ENCODE measurements around the gene ENOX1.
"Not testable (repeated sequence)": the region's sequence is repeated elsewhere in the genome, so short reads cannot be mapped to it uniquely, and the experiment has no call there.

The ENOX1 gene

DNA sequence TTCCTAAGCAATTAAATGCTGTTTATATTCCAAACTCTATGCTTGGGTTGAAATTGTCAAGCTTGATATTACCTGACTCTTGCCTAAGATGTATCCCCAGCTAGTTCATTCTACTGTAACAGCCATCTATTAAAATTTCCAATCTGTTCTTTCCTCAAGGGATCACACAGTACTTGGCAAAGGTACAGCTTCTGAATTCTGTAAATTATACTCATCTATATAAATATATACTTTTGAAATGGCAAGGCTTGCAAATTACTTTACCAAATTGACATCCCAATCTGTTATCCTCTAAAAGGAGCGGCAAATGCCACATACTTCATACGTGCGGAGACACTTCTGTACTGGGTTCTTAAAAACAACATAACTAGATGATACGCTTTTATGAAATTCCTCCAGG lies 433.1 kb downstream of the ENOX1 start:
- Histone ChIP-seq H3K27ac (ENCODE audit: insufficient read depth in 1 of 2, low read depth in 1 of 2, low read length in 2 of 2, poor library complexity in 1 of 2, severe bottlenecking in 2 of 2) (no peak overlapping the region), H3K4me3 (ENCODE audit: control insufficient read depth in 1 of 7, extremely low read depth in 1 of 7, insufficient read depth in 4 of 7, low read depth in 2 of 7, low read length in 6 of 7) (no peak overlapping the region), H3K27me3 (replicated peaks in 2 of 5; ENCODE audit: control insufficient read depth in 4 of 5, insufficient read depth in 5 of 5, low read length in 4 of 5) (no peaks in the 10 kb centered on the region), H3K36me3 (ENCODE audit: control insufficient read depth in 4 of 4, insufficient read depth in 4 of 4, low read length in 3 of 4) (no peaks in the 10 kb centered on the region), H3K4me1 (ENCODE audit: control extremely low read depth in 1 of 4, control insufficient read depth in 4 of 4, insufficient read depth in 4 of 4, low read length in 3 of 4) (peaks cover 7 to 24% (median 17%) of the 10 kb centered on the region in 4 experiments), H3K9me3 (ENCODE audit: control extremely low read depth in 1 of 5, control insufficient read depth in 4 of 5, insufficient read depth in 2 of 5, low read depth in 1 of 5, low read length in 4 of 5) (no peaks in the 10 kb centered on the region)
- no peak for DNase-seq
- ChIA-PET POLR2A (interaction anchor here (0.7 kb wide), 1 partner anchor 23 kb away, joined by 5 read pairs; no protein-coding TSS in a partner anchor), CTCF (no interaction called here)
- WGBS (ENCODE audit: insufficient coverage), result 88% methylated on average over 3 of the region's 4 CpGs

DNA sequence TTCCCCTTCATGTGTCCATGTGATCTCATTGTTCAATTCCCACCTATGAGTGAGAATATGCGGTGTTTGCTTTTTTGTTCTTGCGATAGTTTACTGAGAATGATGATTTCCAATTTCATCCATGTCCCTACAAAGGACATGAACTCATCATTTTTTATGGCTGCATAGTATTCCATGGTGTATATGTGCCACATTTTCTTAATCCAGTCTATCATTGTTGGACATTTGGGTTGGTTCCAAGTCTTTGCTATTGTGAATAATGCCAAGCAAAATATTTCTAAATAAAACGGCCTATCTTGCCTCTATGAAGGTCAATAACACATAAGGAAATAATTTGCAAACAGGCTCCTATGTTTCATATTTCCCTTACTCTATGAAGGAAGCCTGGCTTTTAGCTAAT lies 435.2 kb downstream of the ENOX1 start:
- 100% methylated on average over 1 of the region's 3 CpGs for WGBS (ENCODE audit: insufficient coverage)
- H3K36me3 ChIP-seq (ENCODE audit: control insufficient read depth in 4 of 4, insufficient read depth in 4 of 4, low read length in 3 of 4); DNase-seq; CTCF ChIA-PET; H3K4me3 ChIP-seq (ENCODE audit: control insufficient read depth in 1 of 7, extremely low read depth in 1 of 7, insufficient read depth in 4 of 7, low read depth in 2 of 7, low read length in 6 of 7); H3K9me3 ChIP-seq (ENCODE audit: control extremely low read depth in 1 of 5, control insufficient read depth in 4 of 5, insufficient read depth in 2 of 5, low read depth in 1 of 5, low read length in 4 of 5); H3K27ac ChIP-seq (ENCODE audit: insufficient read depth in 1 of 2, low read depth in 1 of 2, low read length in 2 of 2, poor library complexity in 1 of 2, severe bottlenecking in 2 of 2); POLR2A ChIA-PET; H3K27me3 ChIP-seq (replicated peaks in 2 of 5; ENCODE audit: control insufficient read depth in 4 of 5, insufficient read depth in 5 of 5, low read length in 4 of 5): not testable (repeated sequence)
- H3K4me1 ChIP-seq (ENCODE audit: control extremely low read depth in 1 of 4, control insufficient read depth in 4 of 4, insufficient read depth in 4 of 4, low read length in 3 of 4), result peaks cover 0 to 24% (median 11%) of the 10 kb centered on the region in 4 experiments

DNA sequence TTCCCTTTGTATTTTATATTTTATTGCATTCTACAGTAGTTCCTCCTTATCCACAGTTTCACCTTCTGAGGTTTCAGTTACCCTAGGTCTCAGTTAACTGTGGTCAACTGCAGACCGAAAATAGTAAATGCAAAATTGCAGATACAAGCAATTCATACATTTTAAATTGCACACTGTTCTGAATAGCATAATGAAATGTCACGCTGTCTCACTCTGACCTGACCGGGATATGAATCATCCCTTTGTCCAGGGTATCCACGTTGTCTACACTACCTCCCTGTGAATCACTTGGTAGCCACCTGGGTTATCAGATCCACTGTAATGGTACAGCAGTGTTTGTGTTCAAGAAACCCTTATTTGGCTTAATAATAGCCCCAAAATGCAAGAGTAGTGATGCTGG lies 438.4 kb downstream of the ENOX1 start:
- 74% methylated on average over 4 of the region's 4 CpGs for WGBS (ENCODE audit: insufficient coverage)
- peak in 1 of 3 donors; percentile 31 for DNase-seq
- Histone ChIP-seq H3K4me1 (ENCODE audit: control extremely low read depth in 1 of 4, control insufficient read depth in 4 of 4, insufficient read depth in 4 of 4, low read length in 3 of 4) (peaks cover 2 to 48% (median 29%) of the 10 kb centered on the region in 4 experiments), H3K27me3 (replicated peaks in 2 of 5; ENCODE audit: control insufficient read depth in 4 of 5, insufficient read depth in 5 of 5, low read length in 4 of 5) (no peaks in the 10 kb centered on the region), H3K4me3 (ENCODE audit: control insufficient read depth in 1 of 7, extremely low read depth in 1 of 7, insufficient read depth in 4 of 7, low read depth in 2 of 7, low read length in 6 of 7) (no peak overlapping the region), H3K9me3 (ENCODE audit: control extremely low read depth in 1 of 5, control insufficient read depth in 4 of 5, insufficient read depth in 2 of 5, low read depth in 1 of 5, low read length in 4 of 5) (no peaks in the 10 kb centered on the region), H3K36me3 (ENCODE audit: control insufficient read depth in 4 of 4, insufficient read depth in 4 of 4, low read length in 3 of 4) (no peaks in the 10 kb centered on the region), H3K27ac (ENCODE audit: insufficient read depth in 1 of 2, low read depth in 1 of 2, low read length in 2 of 2, poor library complexity in 1 of 2, severe bottlenecking in 2 of 2) (no peak overlapping the region)
- POLR2A ChIA-PET, result no interaction called here
- CTCF ChIA-PET, result no interaction called here

DNA sequence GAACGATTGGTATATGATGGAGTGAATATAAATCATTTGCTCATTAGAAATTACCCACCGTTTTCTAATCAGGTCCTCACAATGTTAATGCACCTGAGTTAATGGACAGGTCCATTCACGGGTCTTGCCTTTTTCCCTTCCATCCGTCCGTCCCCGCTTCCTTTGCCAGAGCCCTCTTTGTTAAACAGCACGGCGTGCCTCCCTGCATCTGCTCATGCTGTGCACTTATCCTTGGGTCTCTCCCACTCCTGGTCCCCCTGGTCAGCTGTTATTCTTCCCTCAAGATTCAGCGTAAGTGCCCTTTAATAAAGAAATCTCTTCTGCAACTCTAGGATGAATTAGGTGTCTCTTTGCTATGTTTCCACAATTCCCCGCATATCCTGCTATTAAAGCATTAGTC lies 438.9 kb downstream of the ENOX1 start:
- DNase-seq, result no peak
- Histone ChIP-seq H3K4me3 (ENCODE audit: control insufficient read depth in 1 of 7, extremely low read depth in 1 of 7, insufficient read depth in 4 of 7, low read depth in 2 of 7, low read length in 6 of 7) (no peak overlapping the region), H3K36me3 (ENCODE audit: control insufficient read depth in 4 of 4, insufficient read depth in 4 of 4, low read length in 3 of 4) (no peaks in the 10 kb centered on the region), H3K4me1 (ENCODE audit: control extremely low read depth in 1 of 4, control insufficient read depth in 4 of 4, insufficient read depth in 4 of 4, low read length in 3 of 4) (peaks cover 2 to 48% (median 29%) of the 10 kb centered on the region in 4 experiments), H3K27me3 (replicated peaks in 2 of 5; ENCODE audit: control insufficient read depth in 4 of 5, insufficient read depth in 5 of 5, low read length in 4 of 5) (no peaks in the 10 kb centered on the region), H3K27ac (ENCODE audit: insufficient read depth in 1 of 2, low read depth in 1 of 2, low read length in 2 of 2, poor library complexity in 1 of 2, severe bottlenecking in 2 of 2) (no peak overlapping the region), H3K9me3 (ENCODE audit: control extremely low read depth in 1 of 5, control insufficient read depth in 4 of 5, insufficient read depth in 2 of 5, low read depth in 1 of 5, low read length in 4 of 5) (no peaks in the 10 kb centered on the region)
- POLR2A ChIA-PET, result no interaction called here
- CTCF ChIA-PET, result no interaction called here
- WGBS (ENCODE audit: insufficient coverage), result 100% methylated on average over 6 of the region's 10 CpGs

DNA sequence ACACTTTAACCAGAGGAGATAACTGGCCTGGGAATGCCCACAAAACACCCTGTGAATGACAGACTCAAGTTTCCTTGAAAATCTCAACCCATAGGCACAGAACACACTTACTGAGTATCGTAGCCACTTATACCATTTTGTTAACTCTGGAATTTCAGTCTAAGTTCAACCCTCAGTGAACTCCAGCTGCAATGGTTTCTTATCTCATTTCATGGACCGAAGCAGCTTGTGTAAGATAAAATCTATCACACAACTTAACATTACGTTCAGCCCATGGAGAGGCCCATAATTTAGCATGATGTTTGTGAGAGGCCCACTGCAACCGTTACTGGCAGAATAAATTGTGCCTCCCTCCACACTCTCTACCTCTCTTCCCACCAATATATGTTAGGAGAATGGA lies 440.3 kb downstream of the ENOX1 start:
- H3K27ac ChIP-seq (ENCODE audit: insufficient read depth in 1 of 2, low read depth in 1 of 2, low read length in 2 of 2, poor library complexity in 1 of 2, severe bottlenecking in 2 of 2), result no peak overlapping the region
- H3K9me3 ChIP-seq (ENCODE audit: control extremely low read depth in 1 of 5, control insufficient read depth in 4 of 5, insufficient read depth in 2 of 5, low read depth in 1 of 5, low read length in 4 of 5), result no peaks in the 10 kb centered on the region
- H3K4me1 ChIP-seq (ENCODE audit: control extremely low read depth in 1 of 4, control insufficient read depth in 4 of 4, insufficient read depth in 4 of 4, low read length in 3 of 4), result peaks cover 2 to 52% (median 31%) of the 10 kb centered on the region in 4 experiments
- peak overlapping the region in 1 of 7 experiments; percentile 47 for H3K4me3 ChIP-seq (ENCODE audit: control insufficient read depth in 1 of 7, extremely low read depth in 1 of 7, insufficient read depth in 4 of 7, low read depth in 2 of 7, low read length in 6 of 7)
- DNase-seq, result peak; percentile 11 to 68 (median 43)
- CTCF ChIA-PET, result no interaction called here
- H3K36me3 ChIP-seq (ENCODE audit: control insufficient read depth in 4 of 4, insufficient read depth in 4 of 4, low read length in 3 of 4), result no peaks in the 10 kb centered on the region
- POLR2A ChIA-PET, result no interaction called here
- H3K27me3 ChIP-seq (replicated peaks in 2 of 5; ENCODE audit: control insufficient read depth in 4 of 5, insufficient read depth in 5 of 5, low read length in 4 of 5), result no peaks in the 10 kb centered on the region
- 53% methylated on average over 1 of the region's 4 CpGs for WGBS (ENCODE audit: insufficient coverage)

DNA sequence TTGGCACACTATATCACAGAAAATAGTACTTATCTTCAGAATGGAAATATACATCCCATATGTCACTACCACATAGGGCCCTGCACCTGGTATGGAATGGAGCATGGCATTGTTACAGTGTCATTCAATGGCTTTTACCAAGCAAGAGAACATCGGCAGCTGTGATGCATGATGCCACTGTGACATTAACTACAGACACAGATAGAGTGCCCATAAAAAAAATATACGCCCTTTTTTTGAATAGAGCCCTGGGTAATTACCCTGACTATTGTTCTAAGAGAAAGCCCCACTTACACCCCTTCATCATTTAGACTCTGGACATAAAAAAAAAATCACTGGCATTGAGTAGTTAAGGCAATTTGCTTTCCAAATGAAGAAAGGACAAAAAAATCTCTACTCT lies 443.1 kb downstream of the ENOX1 start:
- Histone ChIP-seq H3K27ac (ENCODE audit: insufficient read depth in 1 of 2, low read depth in 1 of 2, low read length in 2 of 2, poor library complexity in 1 of 2, severe bottlenecking in 2 of 2) (no peak overlapping the region), H3K4me1 (ENCODE audit: control extremely low read depth in 1 of 4, control insufficient read depth in 4 of 4, insufficient read depth in 4 of 4, low read length in 3 of 4) (peaks cover 2 to 52% (median 30%) of the 10 kb centered on the region in 4 experiments), H3K36me3 (ENCODE audit: control insufficient read depth in 4 of 4, insufficient read depth in 4 of 4, low read length in 3 of 4) (no peaks in the 10 kb centered on the region), H3K4me3 (ENCODE audit: control insufficient read depth in 1 of 7, extremely low read depth in 1 of 7, insufficient read depth in 4 of 7, low read depth in 2 of 7, low read length in 6 of 7) (no peak overlapping the region), H3K27me3 (replicated peaks in 2 of 5; ENCODE audit: control insufficient read depth in 4 of 5, insufficient read depth in 5 of 5, low read length in 4 of 5) (no peaks in the 10 kb centered on the region), H3K9me3 (ENCODE audit: control extremely low read depth in 1 of 5, control insufficient read depth in 4 of 5, insufficient read depth in 2 of 5, low read depth in 1 of 5, low read length in 4 of 5) (no peaks in the 10 kb centered on the region)
- WGBS (ENCODE audit: insufficient coverage), result 100% methylated on average over 2 of the region's 2 CpGs
- POLR2A ChIA-PET, result no interaction called here
- CTCF ChIA-PET, result no interaction called here
- DNase-seq, result no peak

DNA sequence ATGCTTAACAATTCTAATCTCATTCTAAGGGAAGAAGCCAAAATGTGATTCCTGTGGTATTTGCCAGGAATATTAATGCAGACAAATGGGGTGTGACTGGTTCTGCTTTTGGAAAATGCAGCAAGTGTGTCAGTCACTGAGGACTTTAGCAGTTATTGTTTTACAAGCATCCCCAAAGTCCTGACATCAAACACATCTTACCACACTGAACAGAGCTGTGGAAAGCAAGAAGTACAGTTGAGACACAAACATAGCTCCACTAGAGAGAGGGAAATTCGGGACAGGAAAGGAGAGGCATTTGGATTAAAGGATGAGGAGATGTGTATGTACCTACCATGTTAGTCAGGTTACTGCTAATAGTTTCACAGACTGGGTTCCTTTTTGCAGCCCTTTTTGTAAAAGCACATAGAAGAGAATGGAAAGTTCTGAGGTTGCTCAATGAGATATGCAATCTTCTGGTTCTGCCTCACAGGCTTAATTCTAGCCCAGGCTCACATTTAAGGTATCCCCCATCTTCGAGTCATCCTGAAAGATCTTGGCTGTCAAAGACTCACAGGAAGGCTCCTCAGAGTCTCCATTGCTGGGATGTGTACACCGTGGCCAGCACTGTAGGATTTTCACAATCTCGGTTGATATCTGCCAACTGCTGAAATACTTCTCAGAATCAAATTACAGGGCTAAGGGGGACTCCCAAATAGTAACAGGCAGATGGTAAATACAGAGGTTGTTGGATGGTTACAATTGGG lies 446.8 kb downstream of the ENOX1 start:
- ChIA-PET CTCF (interaction anchor here (0.9 to 1.0 kb wide), 2 partner anchors 18 to 37 kb away, joined by 3 read pairs; no protein-coding TSS in a partner anchor), POLR2A (no interaction called here)
- Histone ChIP-seq H3K27ac (ENCODE audit: insufficient read depth in 1 of 2, low read depth in 1 of 2, low read length in 2 of 2, poor library complexity in 1 of 2, severe bottlenecking in 2 of 2) (no peak overlapping the region), H3K4me1 (ENCODE audit: control extremely low read depth in 1 of 4, control insufficient read depth in 4 of 4, insufficient read depth in 4 of 4, low read length in 3 of 4) (peaks cover 0 to 27% (median 6%) of the 10 kb centered on the region in 4 experiments), H3K9me3 (ENCODE audit: control extremely low read depth in 1 of 5, control insufficient read depth in 4 of 5, insufficient read depth in 2 of 5, low read depth in 1 of 5, low read length in 4 of 5) (no peaks in the 10 kb centered on the region), H3K36me3 (ENCODE audit: control insufficient read depth in 4 of 4, insufficient read depth in 4 of 4, low read length in 3 of 4) (no peaks in the 10 kb centered on the region), H3K27me3 (replicated peaks in 2 of 5; ENCODE audit: control insufficient read depth in 4 of 5, insufficient read depth in 5 of 5, low read length in 4 of 5) (no peaks in the 10 kb centered on the region), H3K4me3 (ENCODE audit: control insufficient read depth in 1 of 7, extremely low read depth in 1 of 7, insufficient read depth in 4 of 7, low read depth in 2 of 7, low read length in 6 of 7) (no peak overlapping the region)
- 95% methylated on average over 4 of the region's 4 CpGs for WGBS (ENCODE audit: insufficient coverage)
- no peak for DNase-seq
